Caco-2 (cell line): ENCODE results near the gene GLI3. TPM values are rescaled to one million over a fixed set of nuclear protein-coding genes. Genes with fewer than 3 reads are reported as not detected.

Source experiments
- BruUV-seq: library from RNA; stranded (reverse); fragments of 400-500 nt; replicated peaks from 2 replicates; lab custom pipeline; 2021; lab: Mats Ljungman, UMichigan
- CTCF ChIA-PET: fragments of 300-600 bp; sonication (Branson Sonifier 250); formaldehyde crosslinking; loops from one replicate; lab custom pipeline; 2022; ENCODE audit warnings: antibody characterized with exemption; lab: Charles Lee
- POLR2A ChIA-PET: fragments of 300-600 bp; sonication (Branson Sonifier 250); formaldehyde crosslinking; loops from one replicate; lab custom pipeline; 2022; ENCODE audit warnings: antibody characterized with exemption; lab: Charles Lee
- DNase-seq, 2 experiments: peaks; one replicate each; pipeline versions ENCODE4 v3.0.0 to v3.0.0-alpha.2; 2020 to 2022
- H3K27me3 ChIP-seq: replicated peaks from 2 replicates; pipeline ENCODE4 v1.6.0; 2011; ENCODE audit warnings: low read length; ENCODE audit not compliant: control insufficient read depth, insufficient read depth
- H3K36me3 ChIP-seq: 2 replicates; pipeline ENCODE4 v1.5.1; 2011; ENCODE audit warnings: low read length; ENCODE audit not compliant: control insufficient read depth, insufficient read depth
- H3K4me1 ChIP-seq: fragments of 250-450 bp; sonication (Bioruptor Pico); 2 replicates; pipeline ENCODE4 v1.5.1; 2020; ENCODE audit warnings: mild to moderate bottlenecking
- H3K4me3 ChIP-seq: 2 replicates; pipeline ENCODE4 v1.5.1; 2011; ENCODE audit warnings: low read depth, mild to moderate bottlenecking, control low read depth, low read length
- H3K9me3 ChIP-seq: fragments of 250-450 bp; sonication (Bioruptor Pico); 2 replicates; pipeline ENCODE4 v1.5.1; 2020; ENCODE audit warnings: mild to moderate bottlenecking, moderate library complexity
- H3K27ac Mint-ChIP-seq: one replicate; pipeline ENCODE4 v1.8.0; 2022; ENCODE audit warnings: mixed read lengths; ENCODE audit not compliant: unreplicated experiment
- H3K27me3 Mint-ChIP-seq: one replicate; pipeline ENCODE4 v1.8.0; 2022; ENCODE audit warnings: mixed read lengths; ENCODE audit not compliant: insufficient read depth, unreplicated experiment
- H3K36me3 Mint-ChIP-seq: one replicate; pipeline ENCODE4 v1.8.0; 2022; ENCODE audit warnings: mild to moderate bottlenecking, mixed read lengths; ENCODE audit not compliant: insufficient read depth, unreplicated experiment
- H3K4me1 Mint-ChIP-seq: one replicate; pipeline ENCODE4 v1.8.0; 2022; ENCODE audit warnings: low read depth, mixed read lengths; ENCODE audit not compliant: unreplicated experiment
- H3K4me3 Mint-ChIP-seq: one replicate; pipeline ENCODE4 v1.8.0; 2022; ENCODE audit warnings: mild to moderate bottlenecking, moderate library complexity, mixed read lengths; ENCODE audit not compliant: unreplicated experiment
- H3K9me3 Mint-ChIP-seq: one replicate; pipeline ENCODE4 v1.8.0; 2022; ENCODE audit warnings: mixed read lengths; ENCODE audit not compliant: unreplicated experiment
- CTCF ChIP-seq, 2 experiments: fragments of 200-600 bp in 1 of 2; IDR thresholded peaks; 1 replicate in 1 of 2; 2 replicates in 1 of 2; pipeline versions ENCODE4 v1.5.1 to v1.8.0; 2011 to 2022; ENCODE audit warnings: antibody characterized with exemption in 1 of 2, control low read depth in 1 of 2, inconsistent platforms in 1 of 2, low read depth in 1 of 2, low read length in 1 of 2, mild to moderate bottlenecking in 1 of 2, moderate library complexity in 1 of 2; ENCODE audit not compliant: insufficient read depth in 1 of 2, severe bottlenecking in 1 of 2, unreplicated experiment in 1 of 2
- intact Hi-C: fragments of 100-400 bp; cut with micrococcal nuclease; formaldehyde crosslinking; loops from one replicate; pipeline ENCODE4 v1.10.0; 2022; ENCODE audit not compliant: unreplicated experiment
- total RNA-seq: library from RNA; stranded (reverse); gene quantifications from 2 replicates; pipeline ENCODE4 v1.2.3, GENCODE V29; 2022

GLI3 gene
- total RNA-seq, 1 experiment from 2014 or later: 1.00 TPM

- DNase-seq: no peak
- no peak overlapping the region for H3K4me3 Mint-ChIP-seq
- ChIA-PET CTCF (no interaction called here), POLR2A (no interaction called here)
- no peak overlapping the region for H3K27ac Mint-ChIP-seq
- H3K36me3 Mint-ChIP-seq: no peaks in the 10 kb centered on the region
- no TSS peak for BruUV-seq
- Histone ChIP-seq H3K27me3 (no peaks in the 10 kb centered on the region), H3K9me3 (no peaks in the 10 kb centered on the region), H3K36me3 (no peaks in the 10 kb centered on the region), H3K4me3 (no peak overlapping the region), H3K4me1 (no peaks in the 10 kb centered on the region)
- no peak for TF ChIP-seq CTCF (IDR thresholded peaks at IDR 0.05; ENCODE audit: insufficient read depth in 1 of 2, low read depth in 1 of 2, low read length in 1 of 2, severe bottlenecking in 1 of 2, unreplicated experiment in 1 of 2)
- H3K9me3 Mint-ChIP-seq: no peaks in the 10 kb centered on the region
- intact Hi-C loops: no loop called here
- no peaks in the 10 kb centered on the region for H3K4me1 Mint-ChIP-seq
- H3K27me3 Mint-ChIP-seq: peaks cover 32% of the 10 kb centered on the region
These were observed 282.0 kb downstream of the GLI3 start for GRCh38 chr7:41954976-41955375.

- no peaks in the 10 kb centered on the region for H3K36me3 Mint-ChIP-seq
- H3K27me3 ChIP-seq: no peaks in the 10 kb centered on the region
- H3K9me3 ChIP-seq: no peaks in the 10 kb centered on the region
- DNase-seq: no peak
- no peak for TF ChIP-seq CTCF (IDR thresholded peaks at IDR 0.05; ENCODE audit: insufficient read depth in 1 of 2, low read depth in 1 of 2, low read length in 1 of 2, severe bottlenecking in 1 of 2, unreplicated experiment in 1 of 2)
- H3K27me3 Mint-ChIP-seq: peaks cover 10% of the 10 kb centered on the region
- POLR2A ChIA-PET: no interaction called here
- peaks cover 3% of the 10 kb centered on the region for H3K4me1 ChIP-seq
- no peak overlapping the region for H3K27ac Mint-ChIP-seq
- H3K36me3 ChIP-seq: no peaks in the 10 kb centered on the region
- H3K4me1 Mint-ChIP-seq: peaks cover 5% of the 10 kb centered on the region
- no TSS peak for BruUV-seq
- CTCF ChIA-PET: no interaction called here
- H3K4me3 Mint-ChIP-seq: no peak overlapping the region
- intact Hi-C loops: loop anchor here (10.0 kb wide), 1 partner anchor 696 kb away; no protein-coding TSS in a partner anchor
- H3K4me3 ChIP-seq: no peak overlapping the region
- no peaks in the 10 kb centered on the region for H3K9me3 Mint-ChIP-seq
These were observed 288.5 kb downstream of the GLI3 start for GRCh38 chr7:41948503-41948902.

GRCh38 chr7:41943094-41943577, 293.9 kb downstream of the GLI3 start:
- H3K36me3 ChIP-seq: no peaks in the 10 kb centered on the region
- no TSS peak for BruUV-seq
- H3K9me3 ChIP-seq: no peaks in the 10 kb centered on the region
- ChIA-PET CTCF (interaction anchor here (0.6 to 1.7 kb wide), 8 partner anchors 31 to 894 kb away, joined by 3 to 10 read pairs (median 3); no protein-coding TSS in a partner anchor), POLR2A (interaction anchor here (0.6 kb wide), 1 partner anchor 148 kb away, joined by 3 read pairs; no protein-coding TSS in a partner anchor)
- peak; percentile 84 to 92 for TF ChIP-seq CTCF (IDR thresholded peaks at IDR 0.05; ENCODE audit: insufficient read depth in 1 of 2, low read depth in 1 of 2, low read length in 1 of 2, severe bottlenecking in 1 of 2, unreplicated experiment in 1 of 2)
- no peaks in the 10 kb centered on the region for H3K9me3 Mint-ChIP-seq
- H3K27me3 ChIP-seq: no peaks in the 10 kb centered on the region
- DNase-seq: peak; percentile 83 to 87
- H3K4me3 ChIP-seq: peak overlapping the region; percentile 24; the same call in 1 of the 2 replicates
- peaks cover 21% of the 10 kb centered on the region for H3K4me1 ChIP-seq
- no peaks in the 10 kb centered on the region for H3K36me3 Mint-ChIP-seq
- H3K4me1 Mint-ChIP-seq: peaks cover 19% of the 10 kb centered on the region
- peak overlapping the region; percentile 68 for H3K4me3 Mint-ChIP-seq
- peaks cover 10% of the 10 kb centered on the region for H3K27me3 Mint-ChIP-seq
- H3K27ac Mint-ChIP-seq: peak overlapping the region; percentile 27
- intact Hi-C loops: loop anchor here (1.0 to 10.0 kb wide), 6 partner anchors 84 to 934 kb away; no protein-coding TSS in a partner anchor
